Measurements from ENCODE around the gene TCHP.
A peak's percentile ranks its signal among the peaks of the same experiment; 100 is the strongest.

TCHP gene

DNA sequence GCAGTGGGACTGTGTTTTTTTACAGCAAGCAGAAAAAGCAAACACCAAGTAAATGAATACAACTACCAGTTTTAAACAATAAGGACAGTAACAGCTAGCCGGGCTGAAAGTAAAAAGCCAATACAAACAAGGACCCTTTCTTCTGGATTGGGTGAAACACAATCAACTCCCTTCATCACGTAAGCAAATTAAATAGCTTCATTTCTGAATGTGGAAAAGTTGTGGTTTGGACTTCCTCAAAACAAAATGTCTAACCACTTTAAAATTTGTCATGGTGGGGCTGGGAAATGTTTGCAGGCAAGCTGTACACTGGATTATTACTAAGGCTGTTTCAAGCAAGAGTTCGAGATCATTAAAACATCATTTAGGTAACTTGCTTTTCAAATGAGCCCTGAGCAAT, 47.4 kb downstream of the TCHP start:
- TF ChIP-seq CTCF (conservative IDR thresholded peaks at IDR 0.05; ENCODE audit: low read length) = no peak
- peak; percentile 86 for DNase-seq (ENCODE audit: low read depth)
- no peak overlapping the region for H3K4me3 ChIP-seq (ENCODE audit: low read length)

DNA sequence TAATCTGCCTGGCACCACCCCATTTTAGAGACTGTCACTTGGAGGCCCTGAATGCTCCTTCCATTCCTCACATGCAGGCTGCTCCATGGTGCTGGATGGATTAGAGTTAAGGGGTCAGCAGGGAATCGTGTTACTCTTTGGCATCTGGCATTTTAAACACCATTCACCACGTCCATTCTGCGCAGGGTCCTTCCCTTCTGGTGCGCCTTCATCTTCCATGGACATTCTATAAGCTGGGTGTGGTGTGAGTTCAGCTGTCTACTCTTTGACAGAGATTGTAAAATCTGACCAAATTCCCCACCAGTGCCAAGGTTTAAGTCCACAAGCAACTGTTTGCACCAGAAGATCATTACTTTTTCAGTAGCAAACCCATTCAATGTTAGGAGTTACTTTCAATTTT, 48.3 kb downstream of the TCHP start:
- TF ChIP-seq CTCF (conservative IDR thresholded peaks at IDR 0.05; ENCODE audit: low read length) = no peak
- H3K4me3 ChIP-seq (ENCODE audit: low read length) = no peak overlapping the region
- no peak for DNase-seq (ENCODE audit: low read depth)

DNA sequence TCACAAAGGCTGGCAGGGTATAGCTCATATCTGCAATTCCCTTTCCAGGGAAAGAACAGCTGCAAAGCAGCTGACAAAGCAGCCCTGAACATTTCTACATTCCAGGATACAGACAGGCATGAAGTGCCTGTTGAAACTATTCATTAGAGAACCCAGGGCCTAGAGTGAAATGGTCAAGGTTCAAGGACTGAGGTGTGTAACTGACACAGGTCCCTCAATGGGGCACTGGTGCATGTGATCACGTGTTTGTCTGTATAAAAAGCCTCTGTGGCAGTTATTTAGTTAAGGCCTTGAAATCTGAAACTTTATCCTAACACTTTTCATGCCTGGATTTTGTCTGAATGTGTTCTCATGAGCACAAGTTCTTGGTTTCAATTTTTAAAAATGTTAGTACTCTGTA, 49.0 kb downstream of the TCHP start:
- H3K4me3 ChIP-seq (ENCODE audit: low read length) = no peak overlapping the region
- TF ChIP-seq CTCF (conservative IDR thresholded peaks at IDR 0.05; ENCODE audit: low read length) = no peak
- DNase-seq (ENCODE audit: low read depth) = peak; percentile 76

DNA sequence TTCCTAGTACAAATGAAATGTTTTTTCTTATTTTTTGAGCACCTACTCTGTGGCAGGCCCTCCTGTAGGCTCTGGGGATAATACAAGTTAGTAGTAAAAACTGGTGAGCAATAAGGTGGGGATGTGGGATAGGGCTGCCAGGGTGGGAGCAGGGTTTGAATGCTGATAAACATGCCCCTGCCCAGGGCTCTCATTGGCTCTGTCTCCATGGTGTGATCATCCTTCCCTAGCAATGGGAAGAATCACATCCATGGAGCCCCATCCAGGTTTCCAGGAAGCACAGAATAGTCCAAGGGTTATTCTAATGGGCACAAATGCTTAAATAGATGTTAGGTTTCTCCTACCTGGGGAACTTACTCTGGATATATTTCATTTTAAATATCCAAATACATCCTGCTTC, 50.6 kb downstream of the TCHP start:
- no peak overlapping the region for H3K4me3 ChIP-seq (ENCODE audit: low read length)
- DNase-seq (ENCODE audit: low read depth) = no peak
- TF ChIP-seq CTCF (conservative IDR thresholded peaks at IDR 0.05; ENCODE audit: low read length) = no peak

DNA sequence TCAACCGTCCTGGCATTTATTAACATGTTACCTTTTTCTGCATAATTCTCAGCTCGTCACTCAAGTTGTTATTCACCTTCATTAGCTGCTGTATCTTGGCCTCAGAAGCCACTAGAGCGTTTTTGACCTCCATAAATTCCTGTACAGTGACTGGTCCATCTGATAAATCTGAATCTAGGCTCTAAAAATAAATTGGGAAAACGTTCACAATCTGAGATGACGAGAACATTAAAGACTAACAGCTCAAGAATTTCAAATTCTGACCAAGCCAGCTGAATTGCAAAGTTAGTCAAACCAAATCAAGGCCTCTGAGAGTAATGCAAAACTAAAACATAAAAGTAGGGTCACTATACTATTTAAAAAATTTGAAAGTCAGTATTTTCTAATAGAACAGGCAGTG, 51.1 kb downstream of the TCHP start:
- H3K4me3 ChIP-seq (ENCODE audit: low read length) = no peak overlapping the region
- DNase-seq (ENCODE audit: low read depth) = peak; percentile 88
- no peak for TF ChIP-seq CTCF (conservative IDR thresholded peaks at IDR 0.05; ENCODE audit: low read length)

GRCh38 chr12:109951751-109952150, 51.7 kb downstream of the TCHP start:
- TF ChIP-seq CTCF (conservative IDR thresholded peaks at IDR 0.05; ENCODE audit: low read length) = no peak
- peak; percentile 45 for DNase-seq (ENCODE audit: low read depth)
- H3K4me3 ChIP-seq (ENCODE audit: low read length) = no peak overlapping the region; the same call in 1 of the 2 replicates

DNA sequence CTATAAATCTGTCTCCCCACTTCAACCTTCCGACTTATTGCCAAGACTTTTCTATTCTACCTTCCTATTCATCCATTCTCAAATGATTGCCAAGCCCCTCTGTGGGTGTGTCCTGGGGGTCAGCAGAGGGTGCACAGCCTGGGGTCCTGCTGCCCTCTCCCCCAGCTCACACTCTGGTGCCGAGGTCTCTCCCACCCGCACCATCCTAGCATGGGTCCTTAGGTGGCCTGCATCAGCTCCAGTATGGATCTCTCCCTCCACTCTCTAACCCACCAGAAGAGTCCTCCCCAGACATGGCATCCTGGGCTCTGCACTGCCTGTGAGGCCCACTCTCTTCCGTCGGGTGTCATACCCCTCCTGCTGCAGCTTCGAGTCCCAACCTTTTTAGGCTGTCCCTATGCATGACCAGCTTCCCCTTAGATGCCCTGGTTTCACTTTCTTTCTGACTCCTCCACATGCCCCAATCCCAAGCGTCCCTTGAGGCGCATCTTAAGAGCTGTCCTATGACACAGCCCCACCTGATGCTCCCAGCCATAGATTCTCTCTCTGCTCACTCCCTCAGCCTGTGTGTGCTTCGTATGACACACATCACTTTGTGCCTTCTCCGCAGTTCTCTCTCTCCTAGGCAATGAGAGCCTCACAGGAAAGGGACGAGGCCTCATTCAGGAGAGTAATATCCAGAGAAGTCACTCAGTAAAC, 52.2 kb downstream of the TCHP start:
- no peak overlapping the region for H3K4me3 ChIP-seq (ENCODE audit: low read length)
- no peak for TF ChIP-seq CTCF (conservative IDR thresholded peaks at IDR 0.05; ENCODE audit: low read length)
- no peak for DNase-seq (ENCODE audit: low read depth)
